PC-9 (cell line): ENCODE measurements around the gene OBP2A. TPM values are rescaled to one million over a fixed set of nuclear protein-coding genes. Genes with fewer than 3 reads are reported as not detected.

Source experiments
- BruUV-seq: library from RNA; stranded (reverse); fragments of 400-500 nt; replicated peaks from 2 replicates; lab custom pipeline; 2021; lab: Mats Ljungman, UMichigan
- CTCF ChIA-PET: fragments of 300-600 bp; sonication (Branson Sonifier 250); formaldehyde crosslinking; loops from one replicate; lab custom pipeline; 2022; ENCODE audit warnings: antibody characterized with exemption; lab: Charles Lee
- POLR2A ChIA-PET: fragments of 300-600 bp; sonication (Branson Sonifier 250); formaldehyde crosslinking; loops from one replicate; lab custom pipeline; 2022; ENCODE audit warnings: antibody characterized with exemption; ENCODE audit not compliant: unreplicated experiment; lab: Charles Lee
- DNase-seq, 2 experiments: peaks; one replicate each; pipeline versions ENCODE4 v3.0.0 to v3.0.0-alpha.2; 2015 to 2022; ENCODE audit warnings: mixed read lengths in 1 of 2
- H2AFZ ChIP-seq: fragments of 200-600 bp; sonication (generic); 2 replicates; pipeline ENCODE4 v1.8.1; 2017; ENCODE audit warnings: antibody characterized with exemption
- H3F3A ChIP-seq: fragments of 200-600 bp; sonication (generic); 2 replicates; pipeline ENCODE4 v1.8.1; 2017; ENCODE audit warnings: antibody characterized with exemption, mild to moderate bottlenecking, low read depth; ENCODE audit not compliant: insufficient read depth
- H3K27ac ChIP-seq: fragments of 200-600 bp; sonication (generic); 2 replicates; pipeline ENCODE4 v1.6.1; 2016; ENCODE audit warnings: mixed run types
- H3K27me3 ChIP-seq: fragments of 200-600 bp; sonication (generic); 2 replicates; pipeline ENCODE4 v1.6.1; 2016; ENCODE audit warnings: low read depth, mixed run types; ENCODE audit not compliant: insufficient read depth
- H3K36me3 ChIP-seq: fragments of 200-600 bp; sonication (generic); 2 replicates; pipeline ENCODE4 v1.6.1; 2016; ENCODE audit warnings: low read depth, mixed run types
- H3K4me1 ChIP-seq: fragments of 200-600 bp; sonication (generic); replicated peaks from 2 replicates; pipeline ENCODE4 v1.6.1; 2016; ENCODE audit warnings: mixed run types; ENCODE audit not compliant: insufficient read depth
- H3K4me2 ChIP-seq: fragments of 200-600 bp; sonication (generic); 2 replicates; pipeline ENCODE4 v1.6.1; 2017; ENCODE audit warnings: mixed run types
- H3K4me3 ChIP-seq: fragments of 200-600 bp; sonication (generic); 2 replicates; pipeline ENCODE4 v1.6.1; 2016; ENCODE audit warnings: mixed run types
- H3K79me2 ChIP-seq: fragments of 200-600 bp; sonication (generic); 2 replicates; pipeline ENCODE4 v1.6.1; 2017; ENCODE audit warnings: low read depth, mixed run types
- H3K9me2 ChIP-seq: fragments of 200-600 bp; sonication (generic); 2 replicates; pipeline ENCODE4 v1.8.1; 2017; ENCODE audit warnings: mild to moderate bottlenecking; ENCODE audit not compliant: insufficient read depth
- H3K9me3 ChIP-seq: fragments of 200-600 bp; sonication (generic); 2 replicates; pipeline ENCODE4 v1.8.1; 2016; ENCODE audit warnings: low read depth; ENCODE audit not compliant: insufficient read depth
- H4K20me1 ChIP-seq: fragments of 200-600 bp; sonication (generic); 2 replicates; pipeline ENCODE4 v1.8.1; 2017; ENCODE audit not compliant: insufficient read depth
- EZH2 ChIP-seq: fragments of 200-600 bp; sonication (generic); IDR thresholded peaks from 2 replicates; pipeline ENCODE4 v1.8.0; 2017; ENCODE audit warnings: antibody characterized with exemption, low read depth
- intact Hi-C: fragments of 100-400 bp; cut with micrococcal nuclease; formaldehyde crosslinking; loops from one replicate; pipeline ENCODE4 v1.10.0; 2022; ENCODE audit not compliant: unreplicated experiment
- total RNA-seq: library from RNA; stranded (reverse); gene quantifications from 2 replicates; pipeline ENCODE4 v1.2.3, GENCODE V29; 2021
- TF ChIP-seq, protein P1 (sequence below): fragments of 200-600 bp; sonication (generic); conservative IDR thresholded peaks from 2 replicates; pipeline ENCODE4 v1.6.1; 2017; ENCODE audit warnings: mixed run types, antibody characterized with exemption, mild to moderate bottlenecking, moderate library complexity

OBP2A gene
- total RNA-seq, 1 experiment from 2014 or later = not detected

DNA sequence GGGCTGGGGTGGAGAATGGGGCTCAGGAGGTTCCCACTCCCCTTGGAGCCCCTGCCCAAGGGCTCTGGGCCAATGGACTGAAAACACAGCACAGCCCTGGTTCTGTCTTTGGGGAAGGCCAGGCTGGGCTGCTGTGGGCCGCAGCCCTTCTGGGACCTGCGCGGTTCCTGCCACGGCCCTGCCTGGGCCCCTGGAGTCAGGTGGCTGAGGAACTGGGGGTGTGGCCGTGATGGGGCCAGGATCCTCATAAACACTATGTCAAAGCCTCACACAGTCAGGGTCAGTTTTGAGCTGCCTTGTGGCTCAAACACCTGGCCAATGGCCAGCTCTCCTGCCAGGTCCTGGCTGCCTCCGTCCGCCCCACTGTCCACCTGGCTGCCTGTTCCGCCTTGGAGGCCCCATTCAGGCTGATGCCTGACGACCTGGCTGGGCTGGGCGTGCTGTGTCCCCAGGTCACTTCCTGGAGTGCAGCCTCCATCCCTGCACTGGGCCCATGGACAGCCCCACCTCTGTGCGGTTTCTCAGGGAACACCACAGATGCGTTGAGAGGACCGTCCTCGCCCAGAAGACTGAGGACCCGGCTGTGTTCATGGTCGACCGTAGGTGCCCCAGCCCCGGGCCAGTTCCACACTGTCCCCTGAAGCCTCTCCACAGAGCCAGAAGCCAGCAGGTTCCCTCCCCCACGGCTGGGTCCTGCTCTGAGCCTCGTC is 43.1 kb downstream of the OBP2A start:
- H3F3A ChIP-seq = no peaks in the 10 kb centered on the region
- H4K20me1 ChIP-seq = no peaks in the 10 kb centered on the region
- H3K4me2 ChIP-seq = no peak overlapping the region
- intact Hi-C loops = no loop called here
- DNase-seq = no peak
- H3K36me3 ChIP-seq = no peaks in the 10 kb centered on the region
- no peak overlapping the region for H2AFZ ChIP-seq
- no peak overlapping the region for H3K4me3 ChIP-seq
- no peaks in the 10 kb centered on the region for H3K79me2 ChIP-seq
- TF ChIP-seq, protein P1, sequence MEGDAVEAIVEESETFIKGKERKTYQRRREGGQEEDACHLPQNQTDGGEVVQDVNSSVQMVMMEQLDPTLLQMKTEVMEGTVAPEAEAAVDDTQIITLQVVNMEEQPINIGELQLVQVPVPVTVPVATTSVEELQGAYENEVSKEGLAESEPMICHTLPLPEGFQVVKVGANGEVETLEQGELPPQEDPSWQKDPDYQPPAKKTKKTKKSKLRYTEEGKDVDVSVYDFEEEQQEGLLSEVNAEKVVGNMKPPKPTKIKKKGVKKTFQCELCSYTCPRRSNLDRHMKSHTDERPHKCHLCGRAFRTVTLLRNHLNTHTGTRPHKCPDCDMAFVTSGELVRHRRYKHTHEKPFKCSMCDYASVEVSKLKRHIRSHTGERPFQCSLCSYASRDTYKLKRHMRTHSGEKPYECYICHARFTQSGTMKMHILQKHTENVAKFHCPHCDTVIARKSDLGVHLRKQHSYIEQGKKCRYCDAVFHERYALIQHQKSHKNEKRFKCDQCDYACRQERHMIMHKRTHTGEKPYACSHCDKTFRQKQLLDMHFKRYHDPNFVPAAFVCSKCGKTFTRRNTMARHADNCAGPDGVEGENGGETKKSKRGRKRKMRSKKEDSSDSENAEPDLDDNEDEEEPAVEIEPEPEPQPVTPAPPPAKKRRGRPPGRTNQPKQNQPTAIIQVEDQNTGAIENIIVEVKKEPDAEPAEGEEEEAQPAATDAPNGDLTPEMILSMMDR = no peak
- TF ChIP-seq EZH2 = no peak
- no peaks in the 10 kb centered on the region for H3K9me2 ChIP-seq
- peaks cover 63% of the 10 kb centered on the region for H3K27me3 ChIP-seq
- no TSS peak for BruUV-seq
- ChIA-PET POLR2A (no interaction called here), CTCF (no interaction called here)
- no peaks in the 10 kb centered on the region for H3K4me1 ChIP-seq
- no peak overlapping the region for H3K27ac ChIP-seq
- H3K9me3 ChIP-seq = no peaks in the 10 kb centered on the region

DNA sequence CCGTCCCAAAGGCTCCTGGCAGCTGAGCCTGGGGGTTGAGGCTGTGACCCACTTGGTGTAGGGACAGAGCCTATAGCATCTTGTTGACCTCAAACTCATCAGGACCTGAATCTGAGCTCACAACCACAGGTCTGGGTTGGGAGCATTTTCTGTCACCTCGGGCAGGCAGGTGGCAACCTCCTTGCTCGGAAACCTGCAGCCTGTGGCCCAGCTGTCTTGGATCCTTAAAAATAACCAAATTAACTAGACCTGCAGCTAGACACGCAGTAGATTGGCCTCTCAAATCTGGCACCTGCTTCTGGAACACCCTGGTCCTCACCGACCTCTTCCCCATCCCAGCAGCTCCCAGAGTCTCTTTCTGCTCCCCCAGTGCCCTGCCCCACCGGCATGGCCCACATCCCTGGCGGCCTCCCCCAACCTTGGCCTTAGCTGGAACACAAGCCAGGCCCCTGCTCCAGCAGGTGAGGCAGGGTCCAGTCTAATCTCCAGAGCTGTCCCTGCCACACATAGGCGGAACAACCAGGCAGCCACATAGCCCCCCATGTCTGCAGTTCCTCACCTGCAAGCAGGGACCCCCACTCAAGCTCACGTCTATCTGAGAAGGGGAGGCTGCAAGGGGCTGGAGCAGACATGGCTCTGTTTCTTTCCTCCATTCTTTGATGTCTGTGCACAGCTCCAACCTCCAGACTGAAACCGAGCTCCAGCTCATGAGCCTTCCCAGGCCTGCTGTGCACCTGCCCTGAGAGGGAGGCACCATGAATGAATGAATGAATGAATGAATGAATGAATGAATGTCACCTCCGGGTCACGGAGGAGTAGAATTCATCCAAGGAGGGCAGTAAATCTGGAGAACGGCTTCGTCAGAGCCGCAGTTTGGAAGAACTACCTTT is 43.9 kb downstream of the OBP2A start:
- H3K9me3 ChIP-seq = no peaks in the 10 kb centered on the region
- H3K27ac ChIP-seq = no peak overlapping the region
- POLR2A ChIA-PET = no interaction called here
- no TSS peak for BruUV-seq
- H3K36me3 ChIP-seq = no peaks in the 10 kb centered on the region
- H3K27me3 ChIP-seq = peaks cover 64% of the 10 kb centered on the region
- CTCF ChIA-PET = no interaction called here
- H3K9me2 ChIP-seq = no peaks in the 10 kb centered on the region
- no peaks in the 10 kb centered on the region for H3K4me1 ChIP-seq
- intact Hi-C loops = no loop called here
- no peaks in the 10 kb centered on the region for H3K79me2 ChIP-seq
- H3K4me3 ChIP-seq = no peak overlapping the region
- no peaks in the 10 kb centered on the region for H4K20me1 ChIP-seq
- DNase-seq = no peak
- TF ChIP-seq, protein P1 = no peak
- no peak for TF ChIP-seq EZH2
- H3F3A ChIP-seq = no peaks in the 10 kb centered on the region
- H3K4me2 ChIP-seq = no peak overlapping the region
- H2AFZ ChIP-seq = no peak overlapping the region

DNA sequence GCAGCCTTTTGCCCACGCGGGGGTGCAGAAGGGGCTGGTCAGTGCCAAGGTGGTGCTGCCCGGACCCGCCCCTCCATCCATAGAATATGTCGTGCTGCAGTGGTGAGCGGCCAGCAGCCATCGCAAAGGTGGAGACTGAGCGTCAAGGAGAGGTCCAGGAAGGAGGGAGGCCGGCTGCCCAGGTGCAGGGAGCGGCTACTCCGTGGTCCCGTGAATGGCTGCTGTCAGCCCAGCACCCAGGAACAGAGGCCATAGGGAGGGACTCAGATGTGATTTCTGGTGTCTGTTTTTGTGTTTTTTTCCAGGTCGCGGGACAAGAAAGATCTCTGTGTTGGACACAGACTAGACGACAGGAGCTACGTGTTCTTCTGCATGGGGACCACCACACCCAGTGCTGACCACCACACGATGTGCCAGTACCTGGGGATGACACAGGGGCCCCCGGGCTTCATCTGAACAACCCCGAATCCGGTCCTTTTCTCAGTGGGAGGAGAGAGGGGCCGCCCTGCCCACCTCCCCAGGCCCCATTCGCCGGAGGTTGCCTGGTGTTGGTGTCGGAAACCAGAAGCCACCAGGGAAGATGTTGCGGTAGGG is 44.7 kb downstream of the OBP2A start:
- no peak for DNase-seq
- intact Hi-C loops = no loop called here
- no peak overlapping the region for H2AFZ ChIP-seq
- ChIA-PET CTCF (no interaction called here), POLR2A (no interaction called here)
- BruUV-seq = no TSS peak
- H3K4me1 ChIP-seq = no peaks in the 10 kb centered on the region
- H4K20me1 ChIP-seq = no peaks in the 10 kb centered on the region
- no peaks in the 10 kb centered on the region for H3K79me2 ChIP-seq
- no peaks in the 10 kb centered on the region for H3K9me3 ChIP-seq
- H3F3A ChIP-seq = no peaks in the 10 kb centered on the region
- no peaks in the 10 kb centered on the region for H3K36me3 ChIP-seq
- H3K9me2 ChIP-seq = no peaks in the 10 kb centered on the region
- H3K4me2 ChIP-seq = no peak overlapping the region
- no peak overlapping the region for H3K27ac ChIP-seq
- no peak overlapping the region for H3K4me3 ChIP-seq
- TF ChIP-seq, protein P1 = no peak
- TF ChIP-seq EZH2 = no peak
- H3K27me3 ChIP-seq = peaks cover 64% of the 10 kb centered on the region
